Panc1 (cell line): ENCODE measurements around the gene SMOC2. TPM values are rescaled to one million over a fixed set of nuclear protein-coding genes. Genes with fewer than 3 reads are reported as not detected.

Source experiments
- ATAC-seq: fragments of 200-7000 bp; cut with Tn5 transposase; 2 replicates; pipeline ENCODE4 v1.9.1; 2020; ENCODE audit warnings: mild to moderate bottlenecking, moderate library complexity
- BruUV-seq: library from RNA; stranded (reverse); fragments of 400-500 nt; replicated peaks from 2 replicates; lab custom pipeline; 2021; lab: Mats Ljungman, UMichigan
- CTCF ChIA-PET: fragments of 300-600 bp; sonication (Branson Sonifier 250); formaldehyde crosslinking; loops from one replicate; lab custom pipeline; 2022; ENCODE audit warnings: antibody characterized with exemption; lab: Charles Lee
- POLR2A ChIA-PET: fragments of 300-600 bp; sonication (Branson Sonifier 250); formaldehyde crosslinking; loops from one replicate; lab custom pipeline; 2022; ENCODE audit warnings: antibody characterized with exemption; lab: Charles Lee
- DNase-seq: peaks from one replicate; pipeline ENCODE4 v3.0.0-alpha.2; 2010; ENCODE audit warnings: low read depth, low spot score
- H3K27ac ChIP-seq: 2 replicates; pipeline ENCODE4 v1.5.1; 2011; ENCODE audit warnings: mild to moderate bottlenecking, low read length, inconsistent platforms
- H3K27me3 ChIP-seq: fragments of 200-500 bp; sonication (Bioruptor generic); 2 replicates; pipeline ENCODE4 v1.6.0; 2014; ENCODE audit warnings: low read length, inconsistent platforms; ENCODE audit not compliant: control insufficient read depth, insufficient read depth
- H3K36me3 ChIP-seq: fragments of 200-500 bp; sonication (Bioruptor generic); 2 replicates; pipeline ENCODE4 v1.5.1; 2014; ENCODE audit warnings: inconsistent platforms, mild to moderate bottlenecking, low read length, moderate library complexity; ENCODE audit not compliant: control insufficient read depth, insufficient read depth
- H3K4me1 ChIP-seq: 2 replicates; pipeline ENCODE4 v1.5.1; 2011; ENCODE audit warnings: inconsistent platforms, mild to moderate bottlenecking, low read length, moderate library complexity; ENCODE audit not compliant: control insufficient read depth, insufficient read depth
- H3K4me3 ChIP-seq, 2 experiments: 2 replicates each; pipeline ENCODE4 v1.5.1; 2011 to 2012; ENCODE audit warnings: low read depth in 2 of 2, low read length in 2 of 2, mild to moderate bottlenecking in 2 of 2, inconsistent platforms in 1 of 2, moderate library complexity in 1 of 2
- H3K9me3 ChIP-seq: fragments of 200-500 bp; sonication (Bioruptor generic); 2 replicates; pipeline ENCODE4 v1.5.1; 2014; ENCODE audit warnings: low read depth, mild to moderate bottlenecking, inconsistent platforms, low read length, moderate library complexity; ENCODE audit not compliant: control insufficient read depth, insufficient read depth
- CTCF ChIP-seq: fragments of 450-650 bp; IDR thresholded peaks from 2 replicates; pipeline ENCODE4 v1.5.1; 2017; ENCODE audit warnings: mild to moderate bottlenecking
- POLR2AphosphoS5 ChIP-seq: IDR thresholded peaks from 2 replicates; pipeline ENCODE4 v1.6.1; 2012; ENCODE audit warnings: mild to moderate bottlenecking, low read depth, low read length, moderate library complexity
- REST ChIP-seq, 2 experiments: IDR thresholded peaks; 2 replicates each; pipeline ENCODE4 v1.6.1; 2011 to 2012; ENCODE audit warnings: low read depth in 2 of 2, control low read depth in 1 of 2, low read length in 1 of 2, mild to moderate bottlenecking in 1 of 2, moderate library complexity in 1 of 2; ENCODE audit not compliant: insufficient read depth in 1 of 2
- SIN3A ChIP-seq: IDR thresholded peaks from 2 replicates; pipeline ENCODE4 v1.6.1; 2012; ENCODE audit warnings: low read depth, mild to moderate bottlenecking, low read length, moderate library complexity, borderline replicate concordance; ENCODE audit not compliant: insufficient read depth
- TCF7L2 ChIP-seq: IDR thresholded peaks from 2 replicates; pipeline ENCODE4 v1.6.1; 2011; ENCODE audit warnings: mild to moderate bottlenecking, low read depth, low read length, inconsistent platforms
- in situ Hi-C: cut with HindIII; loops from 2 replicates; pipeline ENCODE4 v1.10.0; 2016; ENCODE audit warnings: low sequenced_read_pairs, low pct_unique_long_range_greater_than_20kb
- intact Hi-C: fragments of 100-400 bp; cut with micrococcal nuclease; formaldehyde crosslinking; loops from one replicate; pipeline ENCODE4 v1.10.0; 2022; ENCODE audit not compliant: unreplicated experiment
- total RNA-seq: library from RNA; stranded (reverse); gene quantifications from one replicate; pipeline ENCODE4 v1.2.1, GENCODE V29; 2021; ENCODE audit not compliant: unreplicated experiment

The SMOC2 gene
- total RNA-seq, 1 experiment from 2014 or later, result 0.13 TPM

- ChIA-PET CTCF (interaction anchor here (0.7 kb wide), 1 partner anchor 124 kb away, joined by 7 read pairs; no protein-coding TSS in a partner anchor), POLR2A (no interaction called here)
- Histone ChIP-seq H3K4me1 (no peaks in the 10 kb centered on the region), H3K4me3 (no peak overlapping the region), H3K9me3 (no peaks in the 10 kb centered on the region), H3K36me3 (no peaks in the 10 kb centered on the region), H3K27me3 (peaks cover 8% of the 10 kb centered on the region), H3K27ac (no peak overlapping the region)
- in situ Hi-C loops, result no loop called here
- DNase-seq (no peak), ATAC-seq (no peak)
- intact Hi-C loops, result no loop called here
- no peak for TF ChIP-seq REST (IDR thresholded peaks at IDR 0.05; ENCODE audit: insufficient read depth in 1 of 2, low read depth in 2 of 2, low read length in 1 of 2)
- TF ChIP-seq CTCF, result no peak
- no peak for TF ChIP-seq TCF7L2
- no peak for TF ChIP-seq SIN3A
- TF ChIP-seq POLR2AphosphoS5, result no peak
- BruUV-seq, result no TSS peak
Measured at GRCh38 chr6:168532070-168532469, 91.1 kb downstream of the SMOC2 start.

- H3K27ac ChIP-seq, result no peak overlapping the region
- ATAC-seq (no peak), DNase-seq (no peak)
- no peak overlapping the region for H3K4me3 ChIP-seq
- ChIA-PET POLR2A (no interaction called here), CTCF (no interaction called here)
- BruUV-seq, result no TSS peak
- H3K36me3 ChIP-seq, result no peaks in the 10 kb centered on the region
- in situ Hi-C loops (no loop called here), intact Hi-C loops (no loop called here)
- TF ChIP-seq SIN3A, result no peak
- no peaks in the 10 kb centered on the region for H3K4me1 ChIP-seq
- H3K9me3 ChIP-seq, result no peaks in the 10 kb centered on the region
- peaks cover 8% of the 10 kb centered on the region for H3K27me3 ChIP-seq
Measured at GRCh38 chr6:168533414-168533813, 92.4 kb downstream of the SMOC2 start.

- ATAC-seq, result no peak
Measured at GRCh38 chr6:168534265-168534664, 93.3 kb downstream of the SMOC2 start.

More at GRCh38 chr6:168534265-168534664, 93.3 kb downstream of the SMOC2 start:
- in situ Hi-C loops (no loop called here), intact Hi-C loops (no loop called here)
- ChIA-PET CTCF (no interaction called here), POLR2A (no interaction called here)
- Histone ChIP-seq H3K4me3 (no peak overlapping the region), H3K27ac (no peak overlapping the region), H3K9me3 (no peaks in the 10 kb centered on the region), H3K36me3 (no peaks in the 10 kb centered on the region), H3K4me1 (no peaks in the 10 kb centered on the region), H3K27me3 (peaks cover 4% of the 10 kb centered on the region)
- BruUV-seq, result no TSS peak
- no peak for DNase-seq
- TF ChIP-seq CTCF (no peak), TCF7L2 (no peak), REST (IDR thresholded peaks at IDR 0.05; ENCODE audit: insufficient read depth in 1 of 2, low read depth in 2 of 2, low read length in 1 of 2) (no peak), SIN3A (no peak), POLR2AphosphoS5 (no peak)
